GM12878 (cell line): ENCODE results near the gene ALS2. TPM values are rescaled to one million over a fixed set of nuclear protein-coding genes. Genes with fewer than 3 reads are reported as not detected.

Experiments
- ATAC-seq: fragments of 200-7000 bp; cut with Tn5 transposase; 3 replicates; pipeline ENCODE4 v1.9.1; 2020; ENCODE audit warnings: mild to moderate bottlenecking, moderate library complexity
- BruUV-seq: library from RNA; stranded (reverse); fragments of 400-500 nt; replicated peaks from 2 replicates; lab custom pipeline; 2021; lab: Mats Ljungman, UMichigan
- CTCF ChIA-PET: fragments of 300-600 bp; sonication (Branson Sonifier 250); formaldehyde crosslinking; extraction: SDS; loops from one replicate; lab custom pipeline; 2021; ENCODE audit warnings: inconsistent platforms; lab: Yijun Ruan, JAX
- POLR2A ChIA-PET: fragments of 350-600 bp; formaldehyde crosslinking; extraction: SDS; loops from one replicate; lab custom pipeline; 2021; ENCODE audit warnings: inconsistent platforms; lab: Charles Lee
- RAD21 ChIA-PET: fragments of 300-600 bp; sonication (Branson Sonifier 250); formaldehyde crosslinking; loops from one replicate; lab custom pipeline; 2023; ENCODE audit warnings: antibody characterized with exemption; ENCODE audit not compliant: unreplicated experiment; lab: Charles Lee
- SMC1A ChIA-PET: fragments of 300-600 bp; sonication (Branson Sonifier 250); formaldehyde crosslinking; loops from one replicate; lab custom pipeline; 2023; ENCODE audit not compliant: unreplicated experiment, uncharacterized antibody; lab: Charles Lee
- DNase-seq: peaks from one replicate; pipeline ENCODE4 v3.0.0-alpha.2; 2011; ENCODE audit warnings: low read depth, low spot score
- FAIRE-seq: peaks from 3 replicates; lab custom pipeline; 2011; peaks lifted over from hg19 to GRCh38; lab: Jason Lieb, UNC
- H2AFZ ChIP-seq: 2 replicates; pipeline ENCODE4 v1.6.0; 2011; ENCODE audit warnings: low read depth, low read length, control low read depth; ENCODE audit not compliant: control insufficient read depth
- H3K27ac ChIP-seq: 2 replicates; pipeline ENCODE4 v1.5.1; 2011; ENCODE audit warnings: control low read depth; ENCODE audit not compliant: control insufficient read depth, insufficient read depth
- H3K27me3 ChIP-seq, 2 experiments: replicated peaks in 1 of 2; 2 replicates each; pipeline versions ENCODE4 v1.6.0 to v1.6.1; 2011; ENCODE audit warnings: low read length in 1 of 2; ENCODE audit not compliant: control insufficient read depth in 2 of 2, insufficient read depth in 2 of 2
- H3K36me3 ChIP-seq, 2 experiments: 2 replicates each; pipeline ENCODE4 v1.5.1; 2011; ENCODE audit warnings: low read length in 1 of 2; ENCODE audit not compliant: control insufficient read depth in 2 of 2, insufficient read depth in 2 of 2
- H3K4me1 ChIP-seq: 2 replicates; pipeline ENCODE4 v1.6.1; 2011; ENCODE audit warnings: mild to moderate bottlenecking, low read length, moderate library complexity, mixed read lengths; ENCODE audit not compliant: control insufficient read depth, insufficient read depth
- H3K4me2 ChIP-seq: 2 replicates; pipeline ENCODE4 v1.6.0; 2011; ENCODE audit warnings: control low read depth; ENCODE audit not compliant: control insufficient read depth, insufficient read depth
- H3K4me3 ChIP-seq: fragments of 200-600 bp; sonication (generic); 2 replicates; pipeline ENCODE4 v1.5.1; 2016
- H3K79me2 ChIP-seq: 2 replicates; pipeline ENCODE4 v1.6.0; 2011; ENCODE audit warnings: low read length; ENCODE audit not compliant: control insufficient read depth, insufficient read depth
- H3K9ac ChIP-seq: 2 replicates; pipeline ENCODE4 v1.8.0; 2011; ENCODE audit warnings: low read length, control low read depth, mixed read lengths; ENCODE audit not compliant: control insufficient read depth, insufficient read depth
- H3K9me3 ChIP-seq: replicated peaks from 3 replicates; pipeline ENCODE4 v1.5.1; 2011; ENCODE audit warnings: mild to moderate bottlenecking, low read length; ENCODE audit not compliant: control insufficient read depth, insufficient read depth
- H4K20me1 ChIP-seq: 2 replicates; pipeline ENCODE4 v1.6.0; 2011; ENCODE audit not compliant: control insufficient read depth, insufficient read depth
- ATF7 ChIP-seq: fragments of 450-650 bp; IDR thresholded peaks from 2 replicates; pipeline ENCODE4 v1.6.1; 2016; ENCODE audit warnings: low read depth, mild to moderate bottlenecking
- CEBPB ChIP-seq, 2 experiments: fragments of 150-350 bp in 1 of 2; IDR thresholded peaks; 2 replicates each; pipeline ENCODE4 v1.6.1; 2012 to 2014; ENCODE audit warnings: low read depth in 2 of 2, low read length in 2 of 2, borderline replicate concordance in 1 of 2, inconsistent platforms in 1 of 2
- E2F4 ChIP-seq: IDR thresholded peaks from 2 replicates; pipeline ENCODE4 v1.6.1; 2012; ENCODE audit warnings: low read depth, low read length, improper control_type of control experiment
- GABPA ChIP-seq: IDR thresholded peaks from 2 replicates; pipeline ENCODE4 v1.6.1; 2014; ENCODE audit warnings: antibody characterized with exemption, low read depth, mild to moderate bottlenecking, inconsistent platforms
- MEF2B ChIP-seq: fragments of 450-650 bp; IDR thresholded peaks from 2 replicates; pipeline ENCODE4 v1.6.1; 2018; ENCODE audit warnings: mild to moderate bottlenecking, moderate library complexity; ENCODE audit not compliant: partially characterized antibody, poor library complexity, severe bottlenecking
- RAD21 ChIP-seq: IDR thresholded peaks from 2 replicates; pipeline ENCODE4 v1.6.1; 2011; ENCODE audit warnings: mild to moderate bottlenecking, low read depth, low read length, moderate library complexity; ENCODE audit not compliant: insufficient read depth
- RBBP5 ChIP-seq: fragments of 200-600 bp; sonication (generic); conservative IDR thresholded peaks from 2 replicates; pipeline ENCODE4 v1.6.1; 2016
- SPI1 ChIP-seq: IDR thresholded peaks from 2 replicates; pipeline ENCODE4 v1.6.1; 2011; ENCODE audit warnings: low read depth, mild to moderate bottlenecking, low read length, moderate library complexity, borderline replicate concordance; ENCODE audit not compliant: insufficient read depth
- TARDBP ChIP-seq: IDR thresholded peaks from 2 replicates; pipeline ENCODE4 v1.6.1; 2016; ENCODE audit warnings: borderline replicate concordance
- WGBS: methylation state at CpG from one replicate; pipeline ENCODE4 v1.1.6; 2016; ENCODE audit warnings: low lambda C conversion rate; ENCODE audit not compliant: insufficient replicate concordance, insufficient coverage; ENCODE audit errors: missing lambda C conversion rate; 5-methylcytosine and 5-hydroxymethylcytosine counted together
- in situ Hi-C: fragments of 300-500 bp; cut with MboI; formaldehyde crosslinking; loops from 9 replicates; pipeline ENCODE4 v1.14.3; 2018; ENCODE audit warnings: mixed read lengths
- intact Hi-C: fragments of 100-400 bp; cut with micrococcal nuclease; formaldehyde crosslinking; loops from one replicate; pipeline ENCODE4 v1.14.2; 2022; ENCODE audit not compliant: unreplicated experiment
- polyA plus RNA-seq, 11 experiments: library from polyadenylated mRNA; depleted of rRNA in 4 of 11; unstranded in 6 of 11; stranded (reverse) in 5 of 11; fragments of >200 nt; fragmentation: Nextera tagmentation in 4 of 11; fragmentation: Illumina TruSeq in 1 of 11; extraction: Ambion mirVana in 4 of 11; extraction: Trizol in 1 of 11; gene quantifications; 1 replicate in 1 of 11; 2 replicates in 10 of 11; pipeline versions ENCODE4 v1.2.1 to v1.2.3, GENCODE V29; 2011 to 2016; ENCODE audit warnings: inconsistent platforms in 2 of 11, missing spikeins in 2 of 11, low read depth in 1 of 11
- total RNA-seq, 4 experiments: library from RNA; depleted of rRNA in 3 of 4; stranded (reverse); fragments of >200 nt in 3 of 4; fragmentation: Illumina TruSeq in 1 of 4; extraction: Trizol in 1 of 4; gene quantifications; 2 replicates each; pipeline versions ENCODE4 v1.2.1 to v1.2.3, GENCODE V29; 2013 to 2021

The ALS2 gene
- total and polyA plus RNA-seq, 10 of the 15 experiments (the other 5 are each of a cell fraction or from before 2014, with no cell fraction given) = 2.4 to 10.4 (median 7.7) TPM

DNA sequence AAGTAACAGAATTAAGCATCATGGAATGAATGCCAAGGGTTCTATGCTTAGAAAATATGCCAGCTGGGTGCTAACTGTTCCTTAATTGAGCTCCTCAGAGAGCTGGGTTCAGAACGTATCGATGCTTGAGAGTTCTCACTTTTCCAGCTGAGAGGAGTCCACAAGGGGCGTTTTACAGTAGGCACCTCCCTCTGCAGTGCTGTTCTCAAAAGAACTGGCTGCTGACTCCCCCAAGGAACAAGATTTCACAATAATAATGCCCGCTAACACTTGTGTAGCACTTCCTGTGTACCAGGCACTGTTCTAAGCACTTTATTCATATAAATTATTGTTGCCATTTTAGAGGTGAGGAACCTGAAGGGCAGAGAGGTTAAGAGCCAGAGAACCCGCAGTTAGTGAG is 119.4 kb downstream of the ALS2 start (continued):
- TF ChIP-seq ATF7 = no peak
- TF ChIP-seq MEF2B = no peak

DNA sequence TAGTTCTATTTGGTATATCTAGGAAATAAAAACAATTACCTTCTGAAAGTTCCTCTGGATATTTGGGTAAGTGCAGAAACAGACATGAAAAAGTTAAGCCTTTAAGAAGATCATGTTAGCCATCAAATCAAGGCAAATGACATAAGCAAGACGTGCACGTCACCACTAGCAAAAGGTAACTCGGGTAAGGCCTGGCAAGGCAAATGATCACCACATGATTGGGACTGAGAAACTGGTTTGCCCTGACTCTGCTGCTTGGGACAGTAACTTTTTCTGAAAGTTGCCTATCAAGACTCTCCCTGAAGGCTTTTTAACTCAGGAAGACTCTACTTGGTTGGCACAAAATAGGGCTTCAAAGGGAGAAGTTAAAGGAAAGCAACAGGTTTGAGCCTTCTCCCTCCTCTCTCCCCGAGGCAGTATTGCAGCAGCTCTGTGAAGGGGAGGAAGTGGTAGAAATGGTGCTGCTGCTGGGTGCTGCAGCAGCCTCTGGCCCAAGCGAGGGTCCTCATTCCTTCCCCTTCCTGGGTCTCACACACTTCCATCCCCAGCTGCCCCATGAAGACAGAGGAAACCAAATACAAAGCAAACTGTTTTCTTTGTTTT is 120.3 kb downstream of the ALS2 start:
- 23% methylated on average over 5 of the region's 5 CpGs for WGBS
- in situ Hi-C loops (loop anchor here (10.0 kb wide), 1 partner anchor 524 kb away; no protein-coding TSS in a partner anchor), intact Hi-C loops (no loop called here)
- Histone ChIP-seq H3K27ac (no peak overlapping the region), H3K4me3 (no peak overlapping the region), H3K4me2 (no peak overlapping the region), H3K27me3 (no peaks in the 10 kb centered on the region; a peak in 1 of 4 replicates), H3K36me3 (no peaks in the 10 kb centered on the region), H4K20me1 (peaks cover 3% of the 10 kb centered on the region; the same call in 1 of the 2 replicates), H3K79me2 (no peaks in the 10 kb centered on the region), H3K9me3 (no peaks in the 10 kb centered on the region), H3K9ac (no peak overlapping the region), H2AFZ (no peak overlapping the region), H3K4me1 (no peaks in the 10 kb centered on the region)
- ChIA-PET CTCF (no interaction called here), RAD21 (no interaction called here), SMC1A (interaction anchor here (0.6 to 1.3 kb wide), 2 partner anchors 9 to 1040 kb away, joined by 3 read pairs; no protein-coding TSS in a partner anchor), POLR2A (no interaction called here)
- BruUV-seq = no TSS peak
- TF ChIP-seq E2F4 (no peak), RBBP5 (no peak), TARDBP (no peak), RAD21 (no peak), CEBPB (IDR thresholded peaks at IDR 0.05; ENCODE audit: borderline replicate concordance in 1 of 2, low read depth in 2 of 2, low read length in 2 of 2) (no peak), GABPA (no peak), SPI1 (0 out of 2 replicates have a peak, but pooled peaks have one; percentile 18)
- no peak for DNase-seq
- peak; percentile 46; the same call in 2 of the 3 replicates for ATAC-seq
- peak; percentile 62 for FAIRE-seq
